ENCODE data around the gene MYMK. TPM values are rescaled to one million over a fixed set of nuclear protein-coding genes. Genes with fewer than 3 reads are reported as not detected.

The MYMK gene, protein sequence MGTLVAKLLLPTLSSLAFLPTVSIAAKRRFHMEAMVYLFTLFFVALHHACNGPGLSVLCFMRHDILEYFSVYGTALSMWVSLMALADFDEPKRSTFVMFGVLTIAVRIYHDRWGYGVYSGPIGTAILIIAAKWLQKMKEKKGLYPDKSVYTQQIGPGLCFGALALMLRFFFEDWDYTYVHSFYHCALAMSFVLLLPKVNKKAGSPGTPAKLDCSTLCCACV
- total RNA-seq (2012; rRNA removed), result 4.4 TPM in 1 of 2 replicates, not detected in the other

DNA sequence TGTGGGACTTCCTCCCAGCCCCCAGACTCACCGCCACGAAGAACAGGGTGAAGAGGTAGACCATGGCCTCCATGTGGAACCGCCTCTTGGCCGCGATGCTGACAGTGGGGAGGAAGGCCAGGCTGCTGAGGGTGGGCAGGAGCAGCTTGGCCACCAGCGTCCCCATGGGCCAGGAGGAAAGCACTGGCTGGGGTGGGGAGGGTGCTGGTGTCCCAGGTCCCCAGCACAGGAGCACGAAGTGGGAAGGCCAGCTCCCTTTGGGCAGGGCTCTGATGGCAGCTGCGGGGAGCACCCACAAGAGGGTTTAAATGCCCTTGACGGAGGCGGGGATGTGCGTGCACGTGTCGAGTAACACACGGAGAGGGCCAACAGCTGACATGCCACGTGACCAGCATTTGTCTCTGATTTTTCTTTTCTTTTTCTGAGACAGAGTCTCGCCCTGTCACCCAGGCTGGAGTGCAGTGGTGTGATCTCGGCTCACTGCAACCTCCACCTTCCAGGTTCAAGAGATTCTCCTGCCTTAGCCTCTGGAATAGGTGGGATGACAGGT, at the start of gene MYMK:
TSS of gene MYMK (minus strand) at position 281 of the 550 bp plus-strand sequence. CDS start at position 166, 115 bp downstream.
- Histone ChIP-seq H3K4me3 (ENCODE audit: low read length) (no peak within 1 kb of the TSS), H3K27me3 (ENCODE audit: control insufficient read depth, insufficient read depth, low read length) (peaks cover 67% of the 10 kb centered on the region), H3K9me3 (replicated peaks; ENCODE audit: low read length) (no peaks in the 10 kb centered on the region), H3K9ac (ENCODE audit: low read depth, low read length) (no peak within 1 kb of the TSS), H3K4me2 (ENCODE audit: low read length) (no peak within 1 kb of the TSS), H3K4me1 (ENCODE audit: control insufficient read depth, insufficient read depth, low read length) (peaks cover 20% of the 10 kb centered on the region), H3K36me3 (ENCODE audit: insufficient read depth, low read length) (no peaks in the 10 kb centered on the region)

DNA sequence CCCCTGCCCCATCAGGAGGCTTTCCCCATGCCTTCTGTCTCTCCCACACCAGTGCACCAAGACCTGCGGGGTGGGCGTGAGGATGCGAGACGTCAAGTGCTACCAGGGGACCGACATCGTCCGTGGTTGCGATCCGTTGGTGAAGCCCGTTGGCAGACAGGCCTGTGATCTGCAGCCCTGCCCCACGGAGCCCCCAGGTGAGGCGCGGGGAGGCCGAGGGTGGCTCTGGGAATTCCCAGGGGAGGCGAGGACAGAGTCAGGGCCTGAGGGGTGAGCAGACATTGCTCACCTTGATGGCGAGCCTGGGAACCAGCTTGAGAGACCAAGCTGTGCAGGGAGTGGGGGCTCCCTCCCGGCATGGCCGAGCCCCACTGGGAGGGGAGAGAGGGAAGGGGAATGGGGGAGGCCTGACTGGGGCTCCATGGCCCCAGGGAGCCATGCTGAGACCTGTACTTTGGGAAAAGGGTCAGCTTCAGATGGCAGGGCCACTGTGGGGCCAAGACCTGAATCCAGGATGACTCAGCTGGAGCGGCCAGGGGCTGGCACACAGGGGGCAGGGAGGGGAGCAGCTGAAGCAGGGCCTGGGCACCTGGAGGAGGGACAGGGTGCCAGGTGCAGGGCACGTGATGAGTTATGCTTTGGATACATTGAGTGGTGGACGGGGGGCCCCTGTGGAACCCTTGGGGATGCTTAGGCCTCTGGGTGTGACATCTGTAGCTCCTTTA, 49.2 kb upstream of the MYMK start:
- Histone ChIP-seq H3K9ac (ENCODE audit: low read depth, low read length) (no peak overlapping the region), H3K27me3 (ENCODE audit: control insufficient read depth, insufficient read depth, low read length) (peaks cover 73% of the 10 kb centered on the region), H3K4me2 (ENCODE audit: low read length) (no peak overlapping the region), H3K4me3 (ENCODE audit: low read length) (no peak overlapping the region), H3K9me3 (replicated peaks; ENCODE audit: low read length) (no peaks in the 10 kb centered on the region), H3K4me1 (ENCODE audit: control insufficient read depth, insufficient read depth, low read length) (no peaks in the 10 kb centered on the region), H3K36me3 (ENCODE audit: insufficient read depth, low read length) (no peaks in the 10 kb centered on the region)

DNA sequence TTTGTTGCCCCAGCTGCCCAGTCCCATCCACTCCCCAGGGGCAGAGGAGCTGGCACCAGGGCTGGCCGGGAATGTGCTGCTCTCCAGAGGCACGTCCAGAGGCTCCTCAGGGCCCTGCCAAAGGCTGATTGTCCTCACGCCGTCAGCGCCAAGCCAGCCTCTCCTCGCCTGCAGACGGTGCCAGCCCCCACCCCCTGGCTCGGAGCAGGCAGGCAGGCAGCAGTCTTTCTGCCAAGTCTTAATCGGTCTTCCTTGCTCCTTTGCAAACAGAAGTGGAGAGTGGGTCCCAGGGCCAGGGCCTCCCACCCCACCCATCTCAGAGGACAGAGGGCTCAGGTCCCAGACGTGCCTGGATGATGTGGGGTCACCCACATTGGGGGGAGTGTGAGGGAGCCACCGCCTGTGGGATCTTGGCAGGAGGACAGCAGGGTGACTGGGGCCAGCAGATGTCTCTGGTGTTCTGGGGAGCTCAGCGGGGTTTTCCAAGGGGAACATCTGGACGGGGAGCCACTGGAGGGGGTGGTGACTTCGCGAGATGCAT, 48.1 kb upstream of the MYMK start:
- no peak overlapping the region for H3K4me3 ChIP-seq (ENCODE audit: low read length)
- H3K9ac ChIP-seq (ENCODE audit: low read depth, low read length), result no peak overlapping the region
- no peaks in the 10 kb centered on the region for H3K4me1 ChIP-seq (ENCODE audit: control insufficient read depth, insufficient read depth, low read length)
- H3K4me2 ChIP-seq (ENCODE audit: low read length), result no peak overlapping the region
- H3K9me3 ChIP-seq (replicated peaks; ENCODE audit: low read length), result no peaks in the 10 kb centered on the region
- H3K27me3 ChIP-seq (ENCODE audit: control insufficient read depth, insufficient read depth, low read length), result peaks cover 74% of the 10 kb centered on the region
- H3K36me3 ChIP-seq (ENCODE audit: insufficient read depth, low read length), result no peaks in the 10 kb centered on the region

DNA sequence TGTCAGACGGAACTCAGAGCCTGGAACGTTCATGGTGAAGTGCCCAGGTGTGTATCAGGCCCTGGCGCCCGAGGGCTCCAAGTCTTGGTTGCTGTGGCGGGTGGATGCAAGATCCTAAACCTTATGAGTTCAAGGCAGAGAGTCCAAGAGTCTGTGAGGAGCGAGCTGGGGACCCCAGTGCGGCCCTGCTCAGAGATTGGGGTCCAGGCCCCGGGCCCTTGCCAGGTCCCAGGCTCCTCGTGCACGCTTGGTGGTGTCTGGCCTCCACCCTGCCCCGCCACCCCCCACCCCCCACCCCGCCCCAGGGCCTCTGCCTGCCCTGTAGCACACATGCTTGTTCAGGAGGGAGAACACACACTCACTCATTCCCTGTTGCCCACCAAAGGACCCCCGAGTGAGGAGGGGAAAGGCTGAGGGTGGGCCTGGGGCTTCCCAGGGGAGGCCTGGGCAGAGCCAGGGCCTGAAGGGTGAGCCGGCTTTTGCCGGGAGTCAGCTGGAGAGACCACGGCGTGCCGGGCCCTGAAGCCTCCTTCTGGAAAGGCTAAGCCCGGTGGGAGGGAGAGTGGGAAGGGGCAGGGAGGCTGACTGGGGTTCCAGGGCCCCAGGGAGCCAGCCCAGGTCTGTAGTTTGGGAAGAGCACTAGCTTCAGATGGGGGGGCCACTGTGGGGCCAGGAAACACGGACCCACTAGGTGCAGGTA, 47.3 kb upstream of the MYMK start:
- H3K36me3 ChIP-seq (ENCODE audit: insufficient read depth, low read length), result no peaks in the 10 kb centered on the region
- H3K9me3 ChIP-seq (replicated peaks; ENCODE audit: low read length), result no peaks in the 10 kb centered on the region
- no peaks in the 10 kb centered on the region for H3K4me1 ChIP-seq (ENCODE audit: control insufficient read depth, insufficient read depth, low read length)
- no peak overlapping the region for H3K4me2 ChIP-seq (ENCODE audit: low read length)
- no peak overlapping the region for H3K4me3 ChIP-seq (ENCODE audit: low read length)
- peaks cover 77% of the 10 kb centered on the region for H3K27me3 ChIP-seq (ENCODE audit: control insufficient read depth, insufficient read depth, low read length)
- H3K9ac ChIP-seq (ENCODE audit: low read depth, low read length), result no peak overlapping the region

DNA sequence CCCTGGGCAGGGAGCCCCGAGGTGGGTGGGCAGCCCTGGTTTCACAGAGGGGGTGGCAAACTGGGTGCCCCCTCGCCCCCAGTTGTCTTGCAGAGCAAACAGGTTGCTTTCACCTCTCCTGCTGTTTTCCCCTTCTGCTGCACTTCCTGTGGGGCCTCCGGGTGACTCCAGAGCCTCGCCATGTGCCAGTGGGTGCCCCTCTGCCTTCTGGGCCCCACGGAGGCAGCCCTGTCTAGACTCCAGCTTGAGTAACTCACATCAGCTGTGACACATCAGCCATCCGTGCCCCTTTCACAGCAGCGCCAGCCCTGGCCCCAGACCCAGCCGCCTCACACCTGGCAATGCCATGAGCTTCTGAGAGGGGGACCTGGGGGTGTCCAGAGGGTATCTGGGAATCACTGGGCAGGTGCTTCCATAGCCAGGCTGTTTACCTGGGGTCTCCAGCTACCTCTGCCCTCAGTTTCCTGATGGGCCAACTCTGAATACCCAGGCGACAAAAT, 46.7 kb upstream of the MYMK start:
- H3K4me1 ChIP-seq (ENCODE audit: control insufficient read depth, insufficient read depth, low read length), result no peaks in the 10 kb centered on the region
- no peak overlapping the region for H3K9ac ChIP-seq (ENCODE audit: low read depth, low read length)
- H3K4me3 ChIP-seq (ENCODE audit: low read length), result no peak overlapping the region
- H3K36me3 ChIP-seq (ENCODE audit: insufficient read depth, low read length), result no peaks in the 10 kb centered on the region
- H3K4me2 ChIP-seq (ENCODE audit: low read length), result no peak overlapping the region
- peaks cover 78% of the 10 kb centered on the region for H3K27me3 ChIP-seq (ENCODE audit: control insufficient read depth, insufficient read depth, low read length)
- no peaks in the 10 kb centered on the region for H3K9me3 ChIP-seq (replicated peaks; ENCODE audit: low read length)

DNA sequence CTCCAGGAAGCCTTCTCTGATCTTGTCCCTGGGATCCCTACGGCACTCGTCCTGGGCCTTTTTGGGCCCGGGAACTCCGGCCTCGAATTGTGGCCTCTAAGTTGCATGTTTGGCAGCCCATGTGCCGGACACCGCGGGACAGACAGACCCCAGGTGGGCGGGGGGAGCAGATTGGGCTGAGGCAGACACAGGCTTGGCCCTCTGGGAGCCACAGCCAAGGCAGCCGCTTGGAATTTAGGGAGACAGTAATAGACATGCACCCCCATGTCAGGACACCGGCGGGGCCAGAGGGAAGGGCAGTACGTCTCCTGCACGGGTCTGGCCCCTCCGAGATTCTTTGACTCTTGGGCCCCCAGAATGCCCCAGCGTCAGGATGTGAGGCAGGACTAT, 45.9 kb upstream of the MYMK start:
- no peaks in the 10 kb centered on the region for H3K36me3 ChIP-seq (ENCODE audit: insufficient read depth, low read length)
- no peak overlapping the region for H3K9ac ChIP-seq (ENCODE audit: low read depth, low read length)
- no peak overlapping the region for H3K4me2 ChIP-seq (ENCODE audit: low read length)
- no peak overlapping the region for H3K4me3 ChIP-seq (ENCODE audit: low read length)
- H3K27me3 ChIP-seq (ENCODE audit: control insufficient read depth, insufficient read depth, low read length), result peaks cover 80% of the 10 kb centered on the region
- H3K4me1 ChIP-seq (ENCODE audit: control insufficient read depth, insufficient read depth, low read length), result no peaks in the 10 kb centered on the region
- H3K9me3 ChIP-seq (replicated peaks; ENCODE audit: low read length), result no peaks in the 10 kb centered on the region

DNA sequence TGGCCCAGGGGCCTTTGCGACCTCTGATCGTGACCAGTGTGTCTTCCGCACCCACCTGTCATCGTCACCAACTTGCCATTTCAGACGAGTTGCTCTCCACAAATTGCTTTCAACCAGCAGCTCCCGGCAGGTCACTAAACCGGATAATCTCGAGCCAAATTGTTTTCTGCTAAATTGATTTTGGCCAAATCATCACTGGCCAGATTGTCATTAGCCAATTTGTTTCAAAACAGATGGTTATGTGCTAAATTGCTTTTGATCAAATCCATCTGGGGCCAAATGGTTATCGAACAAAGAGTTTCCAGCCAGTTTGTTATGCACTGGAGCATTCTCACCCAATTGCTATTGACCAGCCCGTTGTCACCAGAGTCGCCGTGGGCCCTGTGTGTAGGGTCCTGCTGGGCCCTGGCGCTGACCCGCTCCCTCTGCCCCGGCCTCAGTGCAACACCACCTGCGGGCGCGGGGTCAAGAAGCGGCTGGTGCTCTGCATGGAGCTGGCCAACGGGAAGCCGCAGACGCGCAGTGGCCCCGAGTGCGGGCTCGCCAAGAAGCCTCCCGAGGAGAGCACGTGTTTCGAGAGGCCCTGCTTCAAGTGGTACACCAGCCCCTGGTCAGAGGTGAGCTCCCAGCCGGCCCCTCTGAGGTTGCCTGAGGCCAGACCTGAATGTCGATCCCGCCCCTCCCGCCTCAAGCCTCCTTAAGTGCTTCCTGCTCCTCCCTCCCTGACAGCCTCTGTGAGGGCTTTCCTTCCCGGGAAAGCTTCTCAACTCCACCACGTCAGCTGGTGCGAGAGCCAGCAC, 45.3 kb upstream of the MYMK start:
- no peaks in the 10 kb centered on the region for H3K9me3 ChIP-seq (replicated peaks; ENCODE audit: low read length)
- H3K4me3 ChIP-seq (ENCODE audit: low read length), result no peak overlapping the region
- peaks cover 6% of the 10 kb centered on the region for H3K4me1 ChIP-seq (ENCODE audit: control insufficient read depth, insufficient read depth, low read length)
- H3K36me3 ChIP-seq (ENCODE audit: insufficient read depth, low read length), result no peaks in the 10 kb centered on the region
- no peak overlapping the region for H3K9ac ChIP-seq (ENCODE audit: low read depth, low read length)
- H3K4me2 ChIP-seq (ENCODE audit: low read length), result no peak overlapping the region
- H3K27me3 ChIP-seq (ENCODE audit: control insufficient read depth, insufficient read depth, low read length), result peaks cover 86% of the 10 kb centered on the region

DNA sequence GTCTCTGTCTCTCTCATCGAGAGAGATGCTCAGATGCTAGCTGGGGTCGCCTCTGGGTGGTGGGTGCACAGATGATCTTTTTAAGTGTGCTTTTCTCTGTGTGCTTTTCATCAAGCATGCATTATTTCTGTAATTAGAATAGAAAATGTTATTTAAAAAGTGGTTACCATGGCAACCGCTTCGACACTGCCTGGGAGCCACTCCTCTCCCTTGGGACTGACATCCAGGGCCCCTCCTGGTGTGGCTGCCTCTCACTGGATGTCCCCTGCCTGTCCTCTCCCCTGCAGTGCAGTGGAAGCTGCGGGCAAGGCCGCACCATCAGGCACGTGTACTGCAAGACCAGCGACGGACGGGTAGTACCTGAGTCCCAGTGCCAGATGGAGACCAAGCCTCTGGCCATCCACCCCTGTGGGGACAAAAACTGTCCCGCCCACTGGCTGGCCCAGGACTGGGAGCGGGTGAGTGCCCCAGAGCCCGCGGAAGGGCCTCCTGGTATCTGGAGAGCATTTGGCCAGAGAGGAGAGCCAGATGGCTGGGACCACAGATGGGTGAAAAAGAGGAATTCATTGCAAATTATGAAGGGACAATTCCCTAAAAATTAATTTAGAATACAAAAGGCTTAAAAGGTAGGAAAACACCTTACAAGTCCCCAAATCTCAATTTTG, 44.5 kb upstream of the MYMK start:
- H3K4me1 ChIP-seq (ENCODE audit: control insufficient read depth, insufficient read depth, low read length), result peaks cover 6% of the 10 kb centered on the region
- H3K9me3 ChIP-seq (replicated peaks; ENCODE audit: low read length), result no peaks in the 10 kb centered on the region
- H3K9ac ChIP-seq (ENCODE audit: low read depth, low read length), result no peak overlapping the region
- no peak overlapping the region for H3K4me2 ChIP-seq (ENCODE audit: low read length)
- H3K4me3 ChIP-seq (ENCODE audit: low read length), result no peak overlapping the region
- H3K27me3 ChIP-seq (ENCODE audit: control insufficient read depth, insufficient read depth, low read length), result peaks cover 85% of the 10 kb centered on the region
- no peaks in the 10 kb centered on the region for H3K36me3 ChIP-seq (ENCODE audit: insufficient read depth, low read length)

DNA sequence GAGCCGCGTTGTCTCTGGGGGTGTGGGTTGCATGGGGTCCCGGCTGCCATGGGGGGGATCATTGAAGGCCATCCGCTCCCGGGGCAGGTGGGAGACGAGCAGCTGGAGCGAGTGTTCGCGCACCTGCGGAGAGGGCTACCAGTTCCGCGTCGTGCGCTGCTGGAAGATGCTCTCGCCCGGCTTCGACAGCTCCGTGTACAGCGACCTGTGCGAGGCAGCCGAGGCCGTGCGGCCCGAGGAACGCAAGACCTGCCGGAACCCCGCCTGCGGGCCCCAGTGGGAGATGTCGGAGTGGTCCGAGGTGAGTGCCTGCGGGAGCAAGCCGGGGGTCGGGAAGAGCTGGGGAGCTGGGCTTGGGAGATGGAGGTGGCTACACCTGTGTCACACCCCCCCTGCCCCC, 43.4 kb upstream of the MYMK start:
- Histone ChIP-seq H3K27me3 (ENCODE audit: control insufficient read depth, insufficient read depth, low read length) (peaks cover 78% of the 10 kb centered on the region), H3K36me3 (ENCODE audit: insufficient read depth, low read length) (no peaks in the 10 kb centered on the region), H3K4me2 (ENCODE audit: low read length) (no peak overlapping the region), H3K4me1 (ENCODE audit: control insufficient read depth, insufficient read depth, low read length) (peaks cover 8% of the 10 kb centered on the region), H3K9me3 (replicated peaks; ENCODE audit: low read length) (no peaks in the 10 kb centered on the region), H3K4me3 (ENCODE audit: low read length) (no peak overlapping the region), H3K9ac (ENCODE audit: low read depth, low read length) (no peak overlapping the region)

DNA sequence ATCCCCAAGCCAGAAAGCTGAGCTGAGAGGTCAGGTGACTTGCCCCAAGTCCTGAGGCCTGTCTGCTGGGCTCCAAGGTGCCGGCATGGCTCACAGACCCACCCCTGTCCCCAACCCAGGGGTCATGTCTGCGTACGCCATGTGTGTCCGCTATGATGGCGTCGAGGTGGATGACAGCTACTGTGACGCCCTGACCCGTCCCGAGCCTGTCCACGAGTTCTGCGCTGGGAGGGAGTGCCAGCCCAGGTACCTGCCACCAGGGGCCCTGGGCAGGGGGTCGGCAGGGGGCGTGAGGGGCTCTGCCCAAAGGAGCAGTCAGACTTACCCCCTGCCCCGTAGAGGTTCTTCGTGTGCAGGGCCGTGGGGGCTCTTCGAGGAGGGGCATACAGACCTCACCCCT, 42.1 kb upstream of the MYMK start:
- H3K9me3 ChIP-seq (replicated peaks; ENCODE audit: low read length), result no peaks in the 10 kb centered on the region
- H3K9ac ChIP-seq (ENCODE audit: low read depth, low read length), result no peak overlapping the region
- peaks cover 75% of the 10 kb centered on the region for H3K27me3 ChIP-seq (ENCODE audit: control insufficient read depth, insufficient read depth, low read length)

More for the DNA sequence above, 42.1 kb upstream of the MYMK start:
- no peak overlapping the region for H3K4me3 ChIP-seq (ENCODE audit: low read length)
- H3K36me3 ChIP-seq (ENCODE audit: insufficient read depth, low read length), result no peaks in the 10 kb centered on the region
- H3K4me1 ChIP-seq (ENCODE audit: control insufficient read depth, insufficient read depth, low read length), result peaks cover 9% of the 10 kb centered on the region
- H3K4me2 ChIP-seq (ENCODE audit: low read length), result no peak overlapping the region

Measured in skeletal muscle satellite cell (primary cell).